GM18867 (cell line): ENCODE results near the gene RELA.

Experiments used
- ATAC-seq: cut with Tn5 transposase; IDR thresholded peaks from one replicate; pipeline ENCODE4 v1.9.1; 2021; ENCODE audit warnings: mild to moderate bottlenecking, moderate library complexity; ENCODE audit not compliant: unreplicated experiment

The RELA gene

DNA sequence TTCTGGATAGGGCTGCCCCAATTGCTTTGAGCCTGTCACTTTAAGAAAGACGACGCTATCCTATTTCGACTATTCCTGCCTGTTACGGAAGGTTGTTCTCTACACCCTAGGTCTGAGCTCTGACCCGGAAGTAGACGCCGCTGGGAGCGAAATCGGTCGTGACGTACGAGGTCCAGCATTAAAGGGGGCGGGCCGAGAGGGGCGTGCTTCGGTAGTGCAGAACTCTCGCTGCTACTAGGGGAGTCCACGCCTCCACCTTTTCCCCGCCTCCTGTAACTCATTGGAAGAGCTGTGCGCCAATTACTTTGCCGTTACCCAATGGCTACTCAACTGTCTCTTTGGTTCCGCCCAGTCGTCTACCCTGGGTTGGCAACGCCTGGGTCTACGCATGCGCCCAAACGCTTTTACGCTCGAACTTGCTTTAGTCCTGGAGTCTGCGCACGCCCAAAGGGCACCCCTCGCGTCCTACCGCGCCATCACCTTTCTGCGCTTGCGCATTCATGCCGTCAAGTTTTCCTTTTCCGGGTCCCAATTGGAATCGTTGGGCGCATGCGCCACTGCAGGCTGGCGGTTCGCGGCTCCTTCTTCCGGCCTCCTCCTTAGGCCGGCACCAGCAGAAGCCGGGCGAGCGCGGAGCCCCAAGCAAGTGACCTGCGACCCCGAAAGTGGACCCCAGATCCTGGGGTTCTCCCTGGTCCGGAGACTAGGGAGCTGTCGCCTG, 47.3 kb downstream of the RELA start, which contains the start of gene PCNX3:
Gene PCNX3, plus strand, starts transcription at position 548 of the 721 bp plus-strand sequence. CDS start 536 bp downstream, outside the sequence.
- ATAC-seq: peak; percentile 79

DNA sequence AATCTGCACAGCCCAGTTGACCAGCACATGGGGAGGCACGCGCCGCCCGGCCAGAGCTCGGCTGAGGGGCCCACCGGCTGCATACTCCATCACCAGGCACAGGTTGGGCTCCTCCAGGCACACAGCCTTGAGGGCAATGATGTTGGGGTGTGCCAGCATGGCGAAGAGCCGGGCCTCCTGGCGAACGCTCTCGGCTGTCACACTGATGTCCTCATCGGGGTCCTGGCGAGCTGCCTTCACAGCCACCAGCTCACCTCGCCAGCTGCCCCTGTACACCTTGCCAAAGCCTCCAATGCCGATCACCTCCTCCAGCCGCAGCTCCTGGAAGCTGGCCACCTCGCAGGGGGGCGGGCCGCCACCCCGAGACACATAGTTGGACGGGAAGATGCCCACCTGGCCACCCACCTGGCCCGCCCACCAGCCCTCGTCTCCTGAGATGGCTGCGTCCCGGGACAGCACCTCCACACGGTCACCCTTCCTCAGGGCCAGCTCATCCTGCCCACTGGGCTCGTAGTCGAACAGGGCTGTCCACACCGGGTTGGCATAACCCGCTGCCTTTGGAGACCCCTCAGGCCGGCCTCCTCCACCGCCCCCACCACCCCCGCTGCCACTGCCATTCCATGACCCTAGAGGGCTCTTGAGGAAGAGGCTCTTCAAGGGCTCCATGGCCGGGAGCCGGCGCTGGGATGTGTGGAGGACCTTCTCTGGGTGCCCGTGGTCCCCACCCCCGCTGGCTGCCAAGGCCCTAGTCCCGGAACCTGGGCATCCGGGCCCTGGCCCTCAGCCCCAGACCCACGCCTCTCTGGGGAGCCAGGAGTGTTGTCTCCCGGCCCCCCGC, 49.4 kb downstream of the RELA start:
- no peak for ATAC-seq

DNA sequence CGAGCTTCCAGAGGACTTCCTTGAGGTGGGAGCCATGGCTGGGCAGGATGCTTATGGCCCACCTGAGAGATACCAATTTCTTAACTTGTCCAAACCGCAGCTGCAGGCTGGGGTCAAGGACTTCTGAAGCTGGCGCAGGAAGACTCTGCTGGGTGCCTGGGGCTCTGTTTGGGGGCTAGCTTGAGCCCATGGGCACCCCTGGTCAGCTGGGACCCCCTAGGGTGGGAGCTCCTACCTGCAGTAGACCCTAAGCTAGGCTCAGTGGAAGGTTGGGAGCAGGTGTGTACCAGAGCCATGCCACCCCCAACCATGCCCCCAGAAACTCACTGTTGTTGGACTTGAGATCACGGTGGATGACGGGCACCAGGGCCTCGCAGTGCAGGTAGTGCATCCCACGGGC, 50.0 kb downstream of the RELA start:
- no peak for ATAC-seq

DNA sequence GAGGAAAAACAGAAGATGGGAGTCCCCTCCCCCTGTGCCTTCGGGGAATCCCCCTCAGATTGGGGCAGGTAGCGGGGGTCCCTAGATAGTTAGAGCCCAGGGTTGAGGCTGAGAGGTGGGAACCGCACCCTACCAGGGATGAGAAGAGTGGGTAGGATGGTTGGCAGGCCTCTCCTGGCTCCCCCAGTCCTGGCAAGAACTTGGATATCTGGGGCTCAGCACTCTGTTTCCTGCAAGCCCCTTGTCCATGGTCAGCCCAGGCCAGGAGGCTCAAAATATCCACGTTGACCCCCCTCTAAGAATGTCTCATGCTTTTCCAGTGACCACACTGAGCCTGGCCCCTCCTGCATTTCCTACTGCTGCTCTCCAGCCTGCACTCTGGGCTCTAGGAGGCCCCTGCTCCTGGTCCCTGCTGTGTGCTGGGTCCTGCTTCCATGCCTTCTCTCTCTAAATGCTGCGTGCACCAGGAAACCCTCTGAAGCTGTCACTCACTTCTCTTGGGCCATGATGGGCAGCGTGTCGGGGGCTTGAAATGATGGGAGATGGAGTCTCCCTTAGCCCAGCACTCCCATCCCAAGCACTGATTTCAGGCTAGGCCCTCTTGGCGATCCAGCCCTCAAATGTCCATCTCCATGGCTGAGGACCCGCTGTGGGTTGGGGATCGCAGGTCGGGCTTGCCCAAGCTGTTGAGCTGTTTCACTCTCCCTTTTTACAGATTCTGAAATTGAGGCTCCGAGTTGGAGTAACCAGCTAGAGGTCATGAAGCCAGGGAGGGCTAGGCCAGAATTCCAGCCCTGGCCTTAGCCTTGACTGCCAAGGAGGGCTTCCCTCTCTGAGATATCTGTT, 50.7 kb downstream of the RELA start:
- no peak for ATAC-seq

DNA sequence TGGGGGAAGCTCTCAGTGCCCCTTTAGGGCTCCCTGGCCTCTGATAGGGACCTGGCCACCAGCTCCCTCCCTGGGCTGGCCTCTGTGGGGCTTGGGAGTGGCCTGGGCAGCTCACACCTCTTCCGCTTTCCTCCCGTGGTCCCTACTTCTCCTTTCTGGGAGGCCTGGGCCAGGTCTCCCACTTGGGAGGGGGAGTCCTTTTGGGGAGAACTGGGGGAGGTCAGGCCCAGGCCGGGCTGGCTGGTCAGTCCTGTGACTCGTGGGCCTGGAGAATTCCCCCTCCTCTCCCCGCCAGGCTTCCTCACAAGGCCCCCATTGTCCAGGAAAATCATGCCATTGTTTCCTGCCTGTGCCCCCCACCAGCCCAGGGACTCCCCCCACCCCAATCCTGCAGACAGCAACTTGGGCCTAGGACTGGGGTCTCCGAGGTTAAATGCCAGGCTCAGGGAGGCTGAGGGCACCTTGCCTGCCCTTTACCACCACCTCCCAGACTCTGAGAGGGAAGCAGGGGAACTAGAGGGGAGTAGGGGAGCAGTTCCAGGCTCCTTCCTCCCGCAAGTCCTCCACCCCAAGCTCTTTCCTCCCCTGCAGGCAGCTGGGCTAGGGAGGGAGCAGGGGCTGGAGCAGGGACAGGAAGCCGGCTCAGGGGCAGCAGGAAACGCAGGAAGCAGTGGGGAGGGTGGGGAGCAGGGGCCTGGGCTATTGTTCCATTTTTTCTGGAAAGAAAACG, 51.5 kb downstream of the RELA start:
- ATAC-seq: no peak

DNA sequence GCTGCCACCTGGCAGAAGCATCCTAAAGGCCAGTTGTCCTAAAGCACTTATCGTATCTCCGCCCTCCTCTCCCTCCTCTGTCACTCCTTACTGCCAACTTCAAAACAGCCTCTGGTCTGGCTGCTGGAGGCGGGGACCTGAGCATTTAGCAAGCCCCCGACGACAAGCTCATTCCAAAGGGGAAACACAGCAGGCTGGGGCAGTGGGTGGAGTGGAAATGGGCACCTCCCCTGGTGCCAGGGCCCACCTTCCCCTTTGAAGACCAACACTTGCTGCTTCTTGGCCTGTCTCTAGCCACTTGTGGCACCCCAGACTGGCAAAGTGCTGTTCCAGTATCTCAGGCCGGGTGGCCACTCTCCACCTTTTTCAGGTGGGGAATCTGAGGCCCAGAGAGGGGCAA, 52.3 kb downstream of the RELA start:
- ATAC-seq: no peak

DNA sequence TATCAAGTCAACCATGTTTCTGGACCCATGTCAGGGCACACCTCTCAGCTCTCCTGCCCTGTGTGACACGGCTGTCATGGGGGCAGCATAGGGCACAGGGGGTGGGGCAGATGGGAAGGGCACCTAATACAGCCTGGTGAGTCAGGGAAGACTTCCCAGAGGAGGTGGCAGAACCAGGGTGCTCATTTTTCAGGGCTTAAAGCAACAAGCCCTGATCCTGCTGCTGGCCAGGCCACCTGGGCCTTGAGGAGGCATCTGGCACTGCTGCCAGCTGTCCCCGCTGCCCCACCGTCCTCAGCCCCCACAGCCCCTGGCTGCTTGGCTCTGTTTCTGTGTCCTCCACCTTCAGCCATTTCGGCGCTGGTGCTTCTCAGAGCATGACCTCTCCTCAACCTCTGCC, 53.1 kb downstream of the RELA start:
- no peak for ATAC-seq

DNA sequence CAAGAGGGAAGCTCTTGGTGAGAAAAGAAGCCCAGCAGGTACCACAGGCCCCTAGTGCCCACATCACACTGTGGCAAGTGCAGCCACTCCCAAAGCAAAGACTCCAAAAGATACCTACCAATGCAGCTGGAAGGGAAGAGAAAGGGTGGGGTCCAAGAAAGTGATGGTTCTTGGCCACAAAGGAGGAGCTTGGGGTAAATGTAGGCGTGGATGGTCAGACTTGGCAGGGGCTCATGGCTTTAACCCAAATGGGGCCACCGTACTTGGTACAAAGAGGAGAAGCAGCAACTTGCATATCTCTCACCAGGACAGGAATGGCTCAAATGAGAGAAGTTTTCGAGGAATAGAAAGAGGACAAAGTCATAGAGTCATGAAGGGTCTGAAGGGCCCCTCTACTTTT, 53.5 kb downstream of the RELA start:
- no peak for ATAC-seq

DNA sequence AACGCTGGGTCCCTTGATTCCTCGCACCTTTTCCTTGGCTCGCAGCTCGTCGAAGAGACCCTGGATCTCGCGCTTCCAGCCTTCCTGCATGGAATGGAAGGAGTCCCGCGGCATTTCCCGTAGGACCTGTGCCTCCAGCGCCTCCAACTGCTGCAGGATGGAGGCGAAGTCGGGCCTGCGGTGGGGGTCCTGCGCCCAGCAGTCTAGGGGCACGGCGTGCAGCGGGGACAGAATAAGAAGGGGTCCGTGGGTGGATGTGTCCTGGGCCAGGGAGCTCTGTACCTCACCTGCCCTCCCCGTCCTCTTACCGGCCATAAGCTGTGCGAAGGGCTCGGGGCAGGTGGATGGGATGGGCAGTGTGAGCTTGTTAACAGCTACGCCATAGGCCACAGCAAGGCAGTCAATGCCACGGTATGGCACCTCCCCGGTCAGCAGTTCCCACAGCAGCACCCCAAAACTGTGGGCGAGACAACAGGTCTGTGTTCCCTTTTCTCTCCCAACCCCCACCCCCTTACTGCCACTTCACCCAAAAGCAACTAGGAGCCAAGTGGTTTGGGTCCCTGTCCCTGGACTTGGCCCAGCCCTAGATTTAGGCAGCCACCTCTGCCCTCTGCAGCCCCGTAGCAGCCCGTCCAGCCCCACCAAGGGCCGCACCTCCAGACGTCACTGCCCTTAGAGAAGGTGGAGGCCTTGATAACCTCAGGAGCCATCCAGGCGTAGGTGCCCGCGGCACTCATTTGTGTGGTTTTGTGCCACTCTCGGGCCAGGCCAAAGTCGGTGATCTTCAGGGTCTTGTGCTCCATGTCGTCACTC, 54.9 kb downstream of the RELA start:
- no peak for ATAC-seq

DNA sequence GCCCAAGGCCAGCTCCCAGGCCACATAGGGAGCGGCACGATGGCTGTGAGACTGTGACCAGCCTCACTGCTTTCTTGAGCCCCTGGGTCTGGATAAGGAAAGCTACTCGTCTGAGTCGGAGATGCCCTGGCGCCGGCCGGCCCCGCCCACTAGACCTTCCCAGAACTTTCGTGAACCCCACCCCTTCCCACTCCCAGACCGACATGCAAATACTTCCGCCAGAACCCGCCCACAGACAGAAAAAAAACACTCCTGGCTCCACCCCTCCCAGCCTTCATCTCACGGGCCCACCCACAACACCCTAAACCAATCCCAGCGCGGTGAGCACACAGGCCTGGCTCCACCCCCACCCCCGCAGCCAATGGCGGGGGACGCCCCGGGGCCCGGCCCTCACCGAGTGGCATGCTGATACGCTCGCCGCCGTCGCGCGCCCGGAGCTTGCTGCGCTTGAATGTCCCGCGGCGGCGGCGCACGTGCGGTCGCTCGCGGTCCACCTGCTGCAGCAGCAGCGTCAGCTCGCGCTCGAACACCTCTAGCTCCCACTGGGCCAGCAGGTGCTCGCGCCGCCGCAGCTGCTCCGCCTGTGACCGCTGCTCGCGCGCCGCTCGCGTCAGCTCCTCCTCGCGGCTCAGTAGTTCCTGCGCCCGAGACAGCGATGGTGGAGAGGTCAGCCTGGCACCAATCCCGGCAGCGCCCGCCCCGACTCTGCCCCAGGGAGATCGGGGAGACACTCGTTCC, 55.7 kb downstream of the RELA start:
- no peak for ATAC-seq

DNA sequence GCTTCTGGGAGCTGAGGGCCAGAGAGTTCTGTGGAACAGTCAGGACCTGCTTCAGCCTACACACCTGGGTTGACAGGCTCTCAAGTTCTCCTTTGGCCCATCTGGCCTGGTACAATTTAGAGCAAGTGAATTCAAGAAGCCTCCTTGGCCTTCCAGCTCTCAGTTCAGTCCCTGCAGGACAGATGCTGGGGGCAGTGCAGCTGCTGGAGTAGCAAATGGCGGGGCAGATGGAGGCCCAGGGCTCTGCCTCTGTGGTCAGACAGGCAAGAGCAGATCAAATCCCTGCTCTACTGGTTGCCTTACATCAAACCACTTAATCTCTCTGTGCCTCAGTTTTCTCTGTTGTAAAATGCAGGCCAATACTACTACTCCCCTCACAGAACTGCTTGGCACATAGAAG, 58.5 kb downstream of the RELA start:
- no peak for ATAC-seq
